ENCODE data around the gene SEC63. TPM values are rescaled to one million over a fixed set of nuclear protein-coding genes. Genes with fewer than 3 reads are reported as not detected.
"Not testable (repeated sequence)": the region's sequence is repeated elsewhere in the genome, so short reads cannot be mapped to it uniquely, and the experiment has no call there.

SEC63 gene
- total RNA-seq, 2 donors from 2014 or later, result 65.7 to 74.8 TPM

GRCh38 chr6:107877968-107878367, 80.0 kb downstream of the SEC63 start:
- no peak overlapping the region for H3K27ac Mint-ChIP-seq
- Histone ChIP-seq H3K4me3 (ENCODE audit: low read length) (no peak overlapping the region), H3K36me3 (ENCODE audit: control insufficient read depth, insufficient read depth, low read length) (peaks cover 71% of the 10 kb centered on the region), H3K9me3 (ENCODE audit: control insufficient read depth, low read length) (no peaks in the 10 kb centered on the region), H3K27ac (ENCODE audit: low read depth, low read length) (no peak overlapping the region), H3K4me1 (ENCODE audit: control insufficient read depth, insufficient read depth, low read length) (no peaks in the 10 kb centered on the region), H3K9ac (ENCODE audit: extremely low read depth, low read length, poor library complexity, severe bottlenecking) (no peak overlapping the region), H3K27me3 (ENCODE audit: control insufficient read depth, insufficient read depth, low read length, poor library complexity, severe bottlenecking) (no peaks in the 10 kb centered on the region)
- H3K27me3 Mint-ChIP-seq (ENCODE audit: insufficient read depth), result no peaks in the 10 kb centered on the region
- no peaks in the 10 kb centered on the region for H3K4me1 Mint-ChIP-seq
- no CpG with 5 or more reads among the region's 1 CpG for WGBS, 2 experiments (ENCODE audit: insufficient coverage in 1 of 2, insufficient read length in 1 of 2)
- no peak overlapping the region for H3K4me3 Mint-ChIP-seq
- no peaks in the 10 kb centered on the region for H3K9me3 Mint-ChIP-seq
- no peak for DNase-seq
- TF ChIP-seq CTCF (conservative IDR thresholded peaks at IDR 0.05), result no peak
- peaks cover 53% of the 10 kb centered on the region for H3K36me3 Mint-ChIP-seq (ENCODE audit: low read depth)

- H3K36me3 ChIP-seq (ENCODE audit: control insufficient read depth, insufficient read depth, low read length), result peaks cover 68% of the 10 kb centered on the region
- H3K4me3 ChIP-seq (ENCODE audit: low read length), result no peak overlapping the region
- H3K36me3 Mint-ChIP-seq (ENCODE audit: low read depth), result peaks cover 37% of the 10 kb centered on the region
- no peak overlapping the region for H3K27ac ChIP-seq (ENCODE audit: low read depth, low read length)
- H3K4me1 ChIP-seq (ENCODE audit: control insufficient read depth, insufficient read depth, low read length), result no peaks in the 10 kb centered on the region
- peaks cover 8% of the 10 kb centered on the region for H3K4me1 Mint-ChIP-seq
- H3K27ac Mint-ChIP-seq, result no peak overlapping the region
- no peak overlapping the region for H3K9ac ChIP-seq (ENCODE audit: extremely low read depth, low read length, poor library complexity, severe bottlenecking)
- H3K9me3 Mint-ChIP-seq, result no peaks in the 10 kb centered on the region
- TF ChIP-seq CTCF (conservative IDR thresholded peaks at IDR 0.05), result no peak
- 83 to 98% methylated on average over 1 to 2 of the region's 2 CpGs for WGBS, 2 experiments (ENCODE audit: insufficient coverage in 1 of 2, insufficient read length in 1 of 2)
- no peak for DNase-seq
- no peaks in the 10 kb centered on the region for H3K27me3 ChIP-seq (ENCODE audit: control insufficient read depth, insufficient read depth, low read length, poor library complexity, severe bottlenecking)
- H3K4me3 Mint-ChIP-seq, result no peak overlapping the region
- H3K27me3 Mint-ChIP-seq (ENCODE audit: insufficient read depth), result no peaks in the 10 kb centered on the region
- H3K9me3 ChIP-seq (ENCODE audit: control insufficient read depth, low read length), result no peaks in the 10 kb centered on the region
These were observed 86.0 kb downstream of the SEC63 start for GRCh38 chr6:107871976-107872375.

GRCh38 chr6:107871512-107871911, 86.5 kb downstream of the SEC63 start:
- not testable (repeated sequence) for H3K27ac Mint-ChIP-seq; H3K27me3 Mint-ChIP-seq (ENCODE audit: insufficient read depth); H3K27ac ChIP-seq (ENCODE audit: low read depth, low read length); H3K9ac ChIP-seq (ENCODE audit: extremely low read depth, low read length, poor library complexity, severe bottlenecking); H3K27me3 ChIP-seq (ENCODE audit: control insufficient read depth, insufficient read depth, low read length, poor library complexity, severe bottlenecking); H3K4me3 Mint-ChIP-seq; H3K4me1 Mint-ChIP-seq; H3K4me3 ChIP-seq (ENCODE audit: low read length); H3K9me3 Mint-ChIP-seq; H3K9me3 ChIP-seq (ENCODE audit: control insufficient read depth, low read length); H3K4me1 ChIP-seq (ENCODE audit: control insufficient read depth, insufficient read depth, low read length); DNase-seq
- peaks cover 35% of the 10 kb centered on the region for H3K36me3 Mint-ChIP-seq (ENCODE audit: low read depth)
- WGBS, 2 experiments (ENCODE audit: insufficient coverage in 1 of 2, insufficient read length in 1 of 2), result no CpG with 5 or more reads among the region's 1 CpG
- H3K36me3 ChIP-seq (ENCODE audit: control insufficient read depth, insufficient read depth, low read length), result peaks cover 66% of the 10 kb centered on the region

- no peak for DNase-seq
- no peak for TF ChIP-seq CTCF (conservative IDR thresholded peaks at IDR 0.05)
- Mint-ChIP-seq H3K4me1 (peaks cover 8% of the 10 kb centered on the region), H3K27ac (no peak overlapping the region), H3K9me3 (no peaks in the 10 kb centered on the region), H3K4me3 (no peak overlapping the region), H3K36me3 (ENCODE audit: low read depth) (peaks cover 32% of the 10 kb centered on the region), H3K27me3 (ENCODE audit: insufficient read depth) (no peaks in the 10 kb centered on the region)
- Histone ChIP-seq H3K4me3 (ENCODE audit: low read length) (no peak overlapping the region), H3K36me3 (ENCODE audit: control insufficient read depth, insufficient read depth, low read length) (peaks cover 66% of the 10 kb centered on the region), H3K27me3 (ENCODE audit: control insufficient read depth, insufficient read depth, low read length, poor library complexity, severe bottlenecking) (no peaks in the 10 kb centered on the region), H3K9ac (ENCODE audit: extremely low read depth, low read length, poor library complexity, severe bottlenecking) (no peak overlapping the region), H3K27ac (ENCODE audit: low read depth, low read length) (no peak overlapping the region), H3K4me1 (ENCODE audit: control insufficient read depth, insufficient read depth, low read length) (no peaks in the 10 kb centered on the region), H3K9me3 (ENCODE audit: control insufficient read depth, low read length) (no peaks in the 10 kb centered on the region)
- WGBS, 2 experiments (ENCODE audit: insufficient coverage in 1 of 2, insufficient read length in 1 of 2), result 97% methylated on average over 4 of the region's 4 CpGs
These were observed 87.0 kb downstream of the SEC63 start for GRCh38 chr6:107871016-107871415.
